IMR-90 (cell line): ENCODE results near the gene TRAF7.
"Not testable (repeated sequence)": the region's sequence is repeated elsewhere in the genome, so short reads cannot be mapped to it uniquely, and the experiment has no call there.

ENCODE experiments used
- CEBPB ChIP-seq: IDR thresholded peaks from 2 replicates; pipeline ENCODE4 v1.6.1; 2012; ENCODE audit warnings: low read depth, low read length, improper control_type of control experiment
- CTCF ChIP-seq: conservative IDR thresholded peaks from 2 replicates; pipeline ENCODE4 v1.5.1; 2012; ENCODE audit warnings: mild to moderate bottlenecking, low read depth, low read length, improper control_type of control experiment
- MAZ ChIP-seq: IDR thresholded peaks from 2 replicates; pipeline ENCODE4 v1.6.1; 2012; ENCODE audit warnings: low read depth, mild to moderate bottlenecking, low read length, improper control_type of control experiment, moderate library complexity, borderline replicate concordance
- POLR2A ChIP-seq: IDR thresholded peaks from 2 replicates; pipeline ENCODE4 v1.6.1; 2012; ENCODE audit warnings: mild to moderate bottlenecking, low read depth, low read length
- RAD21 ChIP-seq: IDR thresholded peaks from 2 replicates; pipeline ENCODE4 v1.6.1; 2012; ENCODE audit warnings: low read length, improper control_type of control experiment
- RCOR1 ChIP-seq: IDR thresholded peaks from 2 replicates; pipeline ENCODE4 v1.6.1; 2012; ENCODE audit warnings: mild to moderate bottlenecking, low read length, improper control_type of control experiment; ENCODE audit not compliant: insufficient replicate concordance
- USF2 ChIP-seq: fragments of 150-350 bp; IDR thresholded peaks from 2 replicates; pipeline ENCODE4 v1.6.1; 2017; ENCODE audit warnings: mild to moderate bottlenecking, antibody characterized with exemption, low read length, low read depth

GRCh38 chr16:2124694-2125444 lies 30.7 kb upstream of the TRAF7 start:
- not testable (repeated sequence) for TF ChIP-seq CEBPB, CTCF, USF2, RAD21, RCOR1
- TF ChIP-seq MAZ = peak; percentile 56; the same call in 1 of the 2 replicates
- 0 out of 2 replicates have a peak, but pooled peaks have one; percentile 19 for TF ChIP-seq POLR2A
